GM12891 (cell line): ENCODE results near the gene CNTN2.

Source experiments
- DNase-seq: peaks from one replicate; pipeline ENCODE4 v3.0.0; 2011; ENCODE audit warnings: low spot score; ENCODE audit not compliant: insufficient read length
- FAIRE-seq: peaks from 2 replicates; lab custom pipeline; 2011; peaks lifted over from hg19 to GRCh38; lab: Jason Lieb, UNC
- PAX5 ChIP-seq: IDR thresholded peaks from 2 replicates; pipeline ENCODE4 v1.6.1; 2011; ENCODE audit warnings: low read length, moderate library complexity, mild to moderate bottlenecking; ENCODE audit not compliant: insufficient read depth, severe bottlenecking
- POLR2A ChIP-seq: IDR thresholded peaks from 2 replicates; pipeline ENCODE4 v1.6.1; 2011; ENCODE audit warnings: low read depth, low read length, control low read depth
- POLR2AphosphoS5 ChIP-seq: IDR thresholded peaks from 2 replicates; pipeline ENCODE4 v1.6.1; 2011; ENCODE audit warnings: low read depth, low read length, control low read depth
- POU2F2 ChIP-seq: IDR thresholded peaks from 2 replicates; pipeline ENCODE4 v1.6.1; 2011; ENCODE audit warnings: low read depth, mild to moderate bottlenecking, control low read depth, low read length, moderate library complexity
- SPI1 ChIP-seq: IDR thresholded peaks from 2 replicates; pipeline ENCODE4 v1.6.1; 2011; ENCODE audit warnings: low read depth, low read length, control low read depth
- TAF1 ChIP-seq: IDR thresholded peaks from 2 replicates; pipeline ENCODE4 v1.6.1; 2011; ENCODE audit warnings: low read depth, low read length, control low read depth

Gene CNTN2

DNA sequence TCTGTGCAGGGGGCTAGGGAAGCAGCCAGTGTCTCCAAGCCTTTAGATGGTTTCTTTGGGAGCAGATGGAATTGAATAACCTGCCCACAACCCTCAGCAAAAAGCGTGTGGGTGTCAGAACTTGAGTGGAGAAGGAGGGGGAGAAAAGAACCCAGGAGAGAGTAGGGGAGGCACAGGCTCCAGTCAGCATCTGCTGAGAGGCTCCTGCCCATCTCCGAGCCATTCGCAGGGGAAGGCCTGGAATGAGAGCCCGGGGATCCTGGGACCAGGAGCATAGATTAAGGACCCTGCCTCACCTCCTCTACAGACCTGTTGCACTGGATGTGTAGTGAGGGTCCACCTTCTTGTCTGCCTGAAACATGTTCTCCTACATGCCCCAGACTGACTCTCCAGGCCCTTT, 25.0 kb downstream of the CNTN2 start:
- DNase-seq (no peak), FAIRE-seq (no peak)
- TF ChIP-seq TAF1 (no peak), POU2F2 (no peak), PAX5 (no peak), SPI1 (no peak), POLR2A (no peak), POLR2AphosphoS5 (no peak)

DNA sequence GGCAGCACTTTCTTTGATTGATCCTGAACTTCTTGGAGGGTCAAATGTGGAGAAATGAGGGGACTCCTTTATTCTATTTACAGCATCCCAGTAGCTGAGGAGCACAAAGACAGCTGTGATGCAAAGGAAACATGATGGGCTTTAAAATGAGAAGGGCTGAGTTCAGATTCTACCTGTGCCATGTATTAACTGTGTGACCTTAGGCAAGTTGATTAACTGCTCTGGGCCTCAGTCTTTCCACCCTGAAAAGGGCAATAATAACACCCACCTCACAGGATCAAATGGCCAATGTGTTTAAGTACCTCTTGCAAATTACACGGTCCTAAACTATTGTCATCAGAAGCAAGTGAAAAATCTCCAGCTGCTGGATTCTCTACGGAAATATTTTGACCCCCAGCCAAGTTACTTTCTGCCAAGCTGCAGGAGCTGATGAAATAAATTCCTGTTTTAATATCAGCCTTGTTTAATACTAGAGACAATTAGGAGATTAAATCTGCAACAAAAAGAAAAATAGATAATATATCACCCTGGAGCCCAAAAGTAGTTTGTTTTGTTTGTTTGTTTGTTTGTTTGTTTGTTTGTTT, 25.5 kb downstream of the CNTN2 start:
- DNase-seq (no peak), FAIRE-seq (no peak)
- no peak for TF ChIP-seq POLR2A
- TF ChIP-seq POLR2AphosphoS5: no peak

DNA sequence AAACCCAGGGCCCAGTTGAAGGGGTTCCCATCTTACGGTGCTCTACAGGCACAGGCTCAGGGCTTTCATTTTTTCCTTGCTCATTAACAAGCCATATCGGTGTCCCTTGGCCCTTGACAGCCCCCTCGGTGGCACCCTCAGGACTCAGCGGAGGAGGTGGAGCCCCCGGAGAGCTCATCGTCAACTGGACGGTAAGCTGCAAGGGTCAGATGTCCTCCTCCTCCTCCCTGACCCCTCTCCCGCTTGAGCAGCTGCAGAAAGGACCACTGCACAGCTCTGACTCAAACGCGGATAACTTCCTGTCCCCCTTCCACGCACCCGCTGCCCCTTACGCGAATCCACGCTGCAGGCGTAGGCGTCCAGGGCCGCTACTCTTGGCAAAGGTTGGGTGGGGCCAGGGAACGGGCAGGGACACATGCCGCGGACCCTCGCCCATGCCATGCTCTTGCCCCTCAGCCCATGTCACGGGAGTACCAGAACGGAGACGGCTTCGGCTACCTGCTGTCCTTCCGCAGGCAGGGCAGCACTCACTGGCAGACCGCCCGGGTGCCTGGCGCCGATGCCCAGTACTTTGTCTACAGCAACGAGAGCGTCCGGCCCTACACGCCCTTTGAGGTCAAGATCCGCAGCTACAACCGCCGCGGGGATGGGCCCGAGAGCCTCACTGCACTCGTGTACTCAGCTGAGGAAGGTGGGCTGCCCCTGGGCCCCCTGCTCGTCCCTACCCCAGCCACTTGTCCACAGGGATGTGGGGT, 26.5 kb downstream of the CNTN2 start:
- DNase-seq: no peak
- no peak for FAIRE-seq
- TF ChIP-seq POU2F2: no peak
- TF ChIP-seq SPI1: no peak
- no peak for TF ChIP-seq POLR2A
- no peak for TF ChIP-seq TAF1

GRCh38 chr1:205071028-205071409, 28.0 kb downstream of the CNTN2 start:
- FAIRE-seq (no peak), DNase-seq (no peak)
- no peak for TF ChIP-seq POU2F2
- TF ChIP-seq TAF1: no peak
- TF ChIP-seq PAX5: no peak
- no peak for TF ChIP-seq POLR2AphosphoS5
- no peak for TF ChIP-seq SPI1
- TF ChIP-seq POLR2A: no peak

- TF ChIP-seq PAX5: no peak
- TF ChIP-seq POLR2A: no peak
- no peak for TF ChIP-seq POLR2AphosphoS5
- no peak for TF ChIP-seq TAF1
- no peak for TF ChIP-seq POU2F2
- FAIRE-seq: no peak
Observed at GRCh38 chr1:205071801-205072200, 28.8 kb downstream of the CNTN2 start.

GRCh38 chr1:205072286-205072685, 29.3 kb downstream of the CNTN2 start:
- FAIRE-seq: no peak
- no peak for DNase-seq

More at GRCh38 chr1:205071801-205072200, 28.8 kb downstream of the CNTN2 start:
- DNase-seq: no peak

DNA sequence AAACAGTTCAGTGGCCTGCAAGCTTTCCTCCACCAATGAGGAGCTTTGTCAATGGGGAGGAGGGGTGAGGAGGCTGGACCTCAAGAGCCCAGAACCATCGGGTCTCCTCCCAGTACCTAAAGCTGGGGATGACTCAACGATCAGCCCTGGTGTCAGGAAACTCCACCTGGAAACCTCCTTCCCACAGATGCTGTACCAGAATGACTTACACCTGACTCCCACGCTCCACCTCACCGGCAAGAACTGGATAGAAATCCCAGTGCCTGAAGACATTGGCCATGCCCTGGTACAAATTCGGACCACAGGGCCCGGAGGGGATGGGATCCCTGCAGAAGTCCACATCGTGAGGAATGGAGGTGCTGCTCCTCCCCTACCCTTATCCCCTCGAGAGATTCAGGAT, 29.9 kb downstream of the CNTN2 start:
- FAIRE-seq (no peak), DNase-seq (no peak)
- no peak for TF ChIP-seq TAF1
- TF ChIP-seq POLR2AphosphoS5: no peak
- no peak for TF ChIP-seq SPI1

More at GRCh38 chr1:205072286-205072685, 29.3 kb downstream of the CNTN2 start:
- TF ChIP-seq POLR2A: no peak

DNA sequence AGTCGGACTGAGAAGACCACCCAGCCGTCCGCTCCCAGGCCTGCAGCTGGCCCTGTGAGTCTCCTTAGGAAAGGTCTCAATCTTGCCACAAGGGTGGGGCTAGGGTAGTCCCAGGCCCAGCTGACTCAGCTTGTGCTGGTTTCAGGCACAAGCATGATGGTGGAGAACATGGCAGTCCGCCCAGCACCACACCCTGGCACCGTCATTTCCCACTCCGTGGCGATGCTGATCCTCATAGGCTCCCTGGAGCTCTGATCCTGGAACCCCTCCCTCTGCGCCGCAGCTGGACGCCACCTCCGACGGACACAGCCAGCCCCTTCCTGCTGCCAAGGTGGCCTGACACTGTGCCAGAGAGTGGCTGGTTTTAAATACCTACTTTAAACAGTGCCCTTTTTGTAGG, 30.5 kb downstream of the CNTN2 start:
- FAIRE-seq (no peak), DNase-seq (no peak)
- TF ChIP-seq TAF1: no peak
- TF ChIP-seq POLR2AphosphoS5: no peak
- TF ChIP-seq POLR2A: no peak
- TF ChIP-seq POU2F2: no peak
- TF ChIP-seq SPI1: no peak
- no peak for TF ChIP-seq PAX5

- TF ChIP-seq PAX5 (no peak), POLR2AphosphoS5 (no peak), SPI1 (no peak), TAF1 (no peak), POLR2A (no peak), POU2F2 (no peak)
- FAIRE-seq: no peak
- no peak for DNase-seq
Observed at GRCh38 chr1:205074084-205074483, 31.1 kb downstream of the CNTN2 start.

DNA sequence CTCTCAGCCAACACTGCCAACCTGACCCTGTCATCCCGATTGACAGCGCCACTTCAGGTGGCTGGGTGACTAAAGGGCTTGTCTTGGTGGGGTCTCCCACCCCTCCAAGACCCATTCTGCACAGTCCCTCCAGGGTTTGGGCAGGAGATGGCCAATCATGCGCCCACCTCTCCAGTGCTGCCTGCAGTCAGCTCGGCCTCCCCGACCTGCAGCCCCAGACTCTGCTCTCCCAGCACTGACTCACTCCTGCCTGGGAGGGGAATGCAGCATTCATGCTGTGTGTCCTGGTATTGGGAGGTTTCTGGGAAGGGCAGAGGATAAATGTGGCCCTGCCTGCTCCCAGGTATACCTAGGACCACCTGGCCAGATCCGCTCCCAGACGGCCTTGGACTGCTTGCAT, 31.5 kb downstream of the CNTN2 start:
- no peak for TF ChIP-seq POU2F2
- TF ChIP-seq PAX5: no peak
- no peak for TF ChIP-seq SPI1
- no peak for TF ChIP-seq POLR2AphosphoS5
- no peak for TF ChIP-seq TAF1
- no peak for TF ChIP-seq POLR2A
- DNase-seq: no peak
- FAIRE-seq: no peak
